Measurements from ENCODE around the gene GABRR1.
A peak's percentile ranks its signal among the peaks of the same experiment; 100 is the strongest.
"Not testable (repeated sequence)": the region's sequence is repeated elsewhere in the genome, so short reads cannot be mapped to it uniquely, and the experiment has no call there.

The GABRR1 gene

DNA sequence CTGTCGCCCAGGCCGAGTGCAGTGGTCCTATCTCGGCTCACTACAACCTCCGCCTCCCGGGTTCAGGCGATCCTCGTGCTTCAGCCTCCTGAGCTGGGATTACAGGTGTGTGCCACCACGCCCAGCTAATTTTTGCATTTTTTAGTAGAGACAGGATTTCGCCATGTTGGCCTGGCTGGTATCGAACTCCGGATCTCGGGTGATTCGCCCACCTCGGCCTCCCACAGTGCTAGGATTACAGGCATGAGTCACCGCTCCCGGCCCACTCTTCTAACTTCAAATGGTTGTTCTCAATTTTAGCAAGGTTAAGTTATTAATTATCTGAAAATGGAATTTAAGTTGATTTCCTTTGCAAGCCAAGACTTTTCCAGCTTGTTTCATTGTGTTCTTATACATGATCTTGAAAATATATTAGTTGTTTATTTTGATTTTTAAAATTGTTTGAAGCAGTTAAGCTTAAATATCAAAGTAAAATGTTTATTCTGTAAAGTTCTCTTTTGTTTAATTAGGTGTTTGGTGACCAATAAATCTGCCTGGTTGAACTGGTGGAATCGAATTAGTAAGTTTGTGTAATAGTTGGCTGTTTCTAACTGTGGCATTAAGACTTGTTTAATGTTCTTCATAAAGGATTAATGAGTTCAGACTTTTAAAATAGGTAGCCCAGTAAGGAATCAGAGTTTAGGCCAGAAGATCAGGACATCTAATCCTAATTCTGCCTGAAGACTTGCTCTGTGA lies 69.0 kb downstream of the GABRR1 start:
- DNase-seq = no peak

DNA sequence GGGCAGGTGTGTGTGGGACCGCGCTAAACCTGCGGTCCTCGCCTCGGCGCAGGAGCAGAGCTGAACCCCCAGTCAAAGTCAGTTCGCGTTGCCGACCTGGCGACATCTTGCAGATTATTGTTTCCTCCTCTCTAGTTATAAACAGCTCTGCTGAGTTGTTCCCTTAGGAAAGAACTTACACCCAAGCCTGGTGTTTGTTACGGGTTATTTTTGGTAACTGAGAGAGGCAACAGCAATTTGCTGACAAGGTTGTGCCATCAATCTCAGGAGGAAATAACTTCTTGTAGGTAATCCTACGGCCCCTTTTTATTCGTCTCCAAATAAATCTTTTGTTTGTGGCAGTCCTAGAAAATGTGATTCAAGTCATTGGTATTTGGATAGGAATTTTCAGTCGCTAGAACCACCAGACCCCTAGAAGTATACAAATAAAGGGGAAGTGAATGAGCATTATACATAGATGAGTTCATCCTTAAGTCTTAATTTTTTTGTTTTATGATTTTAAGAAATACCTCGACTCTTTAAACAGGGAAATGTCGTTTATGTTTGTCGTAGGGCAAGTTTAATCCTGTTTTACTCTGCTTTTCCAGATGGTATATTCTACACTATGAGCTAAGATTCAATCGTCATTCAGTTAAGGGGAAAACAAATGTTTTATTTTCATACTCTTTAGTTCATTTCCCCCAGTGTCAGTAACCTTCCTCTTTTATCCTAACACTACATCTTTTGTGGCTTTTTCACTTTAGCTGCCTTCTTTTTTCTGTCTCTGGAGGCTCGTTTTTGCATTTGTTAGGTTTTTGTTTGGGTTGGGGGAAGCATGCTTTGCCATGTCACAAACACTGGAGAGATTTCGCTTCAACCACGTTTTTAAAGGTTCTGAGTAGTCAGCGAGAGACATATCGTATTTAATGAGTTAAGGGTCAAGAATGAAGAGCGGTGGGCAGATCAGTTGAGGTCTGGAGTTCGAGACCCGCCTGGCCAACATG lies 70.1 kb downstream of the GABRR1 start:
- DNase-seq = no peak

DNA sequence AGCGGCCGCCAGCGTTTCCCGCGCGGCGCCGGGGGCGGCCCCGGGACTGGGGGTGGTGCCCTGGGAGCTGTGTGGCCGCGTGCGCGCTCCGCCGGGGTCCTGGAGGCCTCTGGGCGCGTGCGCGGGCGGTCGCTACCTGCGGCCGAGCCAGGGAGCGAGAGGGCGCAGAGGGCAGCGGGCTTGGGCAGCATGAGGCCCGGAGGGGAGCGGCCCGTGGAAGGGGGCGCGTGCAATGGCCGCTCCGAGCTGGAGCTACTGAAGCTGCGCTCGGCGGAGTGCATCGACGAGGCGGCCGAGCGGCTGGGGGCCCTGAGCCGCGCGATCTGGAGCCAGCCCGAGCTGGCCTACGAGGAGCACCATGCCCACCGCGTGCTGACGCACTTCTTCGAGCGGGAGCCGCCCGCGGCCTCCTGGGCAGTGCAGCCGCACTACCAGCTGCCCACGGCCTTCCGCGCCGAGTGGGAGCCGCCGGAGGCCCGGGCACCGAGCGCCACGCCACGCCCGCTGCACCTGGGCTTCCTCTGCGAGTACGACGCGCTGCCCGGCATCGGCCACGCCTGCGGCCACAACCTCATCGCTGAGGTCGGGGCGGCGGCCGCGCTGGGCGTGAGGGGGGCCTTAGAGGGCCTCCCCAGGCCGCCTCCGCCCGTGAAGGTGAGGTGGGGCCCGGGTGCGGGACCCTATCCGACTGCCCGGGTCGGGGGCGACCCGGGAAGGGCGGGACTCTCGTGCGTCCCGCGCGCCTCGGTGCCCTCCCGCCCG lies 71.0 kb downstream of the GABRR1 start, which contains the start of gene PM20D2:
TSS of gene PM20D2 (plus strand) at position 100 of the 762 bp plus-strand sequence. CDS start at position 190, 90 bp downstream.
- DNase-seq = peak; percentile 13 to 41 (median 34)

DNA sequence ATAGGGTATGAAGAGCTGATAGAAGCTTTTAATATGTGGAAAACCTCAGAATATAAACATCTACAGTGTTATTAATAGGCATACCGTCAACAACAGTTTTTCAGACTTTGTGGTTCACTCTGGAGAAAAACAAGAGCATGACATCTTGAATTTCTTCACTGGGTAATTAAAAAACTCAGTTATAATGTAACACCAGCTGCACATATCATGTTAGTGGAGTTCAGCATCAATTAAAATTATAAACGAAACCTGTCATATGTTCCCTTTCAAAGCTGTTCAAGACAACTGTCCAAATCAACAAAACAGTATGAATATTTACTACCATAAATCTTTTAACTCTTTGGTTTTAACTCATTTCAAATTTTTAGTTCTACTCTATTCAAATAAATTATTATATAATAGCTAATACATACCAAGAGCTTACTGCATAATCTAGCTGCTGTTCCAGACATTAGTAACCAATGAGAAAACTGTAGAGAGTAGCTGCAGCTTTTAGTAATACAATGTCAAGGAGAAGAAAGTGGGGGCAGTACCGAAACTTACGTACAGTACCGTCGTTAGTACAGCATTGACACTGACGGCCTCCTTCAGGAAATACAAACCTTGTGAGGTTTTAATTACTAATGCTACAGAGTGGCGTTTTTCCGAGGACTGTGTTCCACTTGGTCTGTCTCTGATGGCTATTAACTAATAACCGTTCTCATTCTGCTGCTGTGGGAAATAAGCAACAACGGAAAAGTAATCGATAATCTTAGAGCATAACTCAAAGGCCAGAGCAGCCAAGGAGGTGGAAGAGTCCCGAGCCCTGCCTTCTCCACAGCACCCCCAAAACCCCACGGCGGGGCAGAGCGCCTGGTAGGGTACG lies 71.8 kb downstream of the GABRR1 start:
- DNase-seq = no peak

DNA sequence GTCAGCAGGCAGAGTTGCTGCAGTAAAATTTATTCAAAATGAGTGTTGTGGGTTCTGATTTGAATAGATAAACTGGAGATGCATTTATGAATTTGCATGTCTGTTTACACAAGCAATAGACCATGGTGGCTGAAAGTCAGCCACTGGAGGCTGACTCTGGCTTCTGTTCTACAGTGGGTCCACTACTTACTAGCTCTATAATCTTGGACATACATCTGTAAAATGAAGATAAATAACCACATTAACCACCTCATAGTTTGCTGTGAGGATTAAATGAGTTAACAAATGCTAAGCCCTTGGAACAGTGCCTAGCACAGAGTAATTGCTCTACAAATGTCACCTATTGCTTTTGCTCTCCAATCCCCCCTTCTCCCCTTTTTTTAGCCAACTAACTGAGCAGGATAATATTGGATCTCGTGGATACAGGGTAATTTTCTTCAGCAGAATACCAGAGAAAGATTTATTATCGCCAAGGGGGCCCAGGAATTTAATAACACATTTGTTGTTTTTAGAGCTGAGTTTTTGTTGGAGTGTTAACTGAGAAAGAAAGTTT lies 72.7 kb downstream of the GABRR1 start:
- no peak for DNase-seq

DNA sequence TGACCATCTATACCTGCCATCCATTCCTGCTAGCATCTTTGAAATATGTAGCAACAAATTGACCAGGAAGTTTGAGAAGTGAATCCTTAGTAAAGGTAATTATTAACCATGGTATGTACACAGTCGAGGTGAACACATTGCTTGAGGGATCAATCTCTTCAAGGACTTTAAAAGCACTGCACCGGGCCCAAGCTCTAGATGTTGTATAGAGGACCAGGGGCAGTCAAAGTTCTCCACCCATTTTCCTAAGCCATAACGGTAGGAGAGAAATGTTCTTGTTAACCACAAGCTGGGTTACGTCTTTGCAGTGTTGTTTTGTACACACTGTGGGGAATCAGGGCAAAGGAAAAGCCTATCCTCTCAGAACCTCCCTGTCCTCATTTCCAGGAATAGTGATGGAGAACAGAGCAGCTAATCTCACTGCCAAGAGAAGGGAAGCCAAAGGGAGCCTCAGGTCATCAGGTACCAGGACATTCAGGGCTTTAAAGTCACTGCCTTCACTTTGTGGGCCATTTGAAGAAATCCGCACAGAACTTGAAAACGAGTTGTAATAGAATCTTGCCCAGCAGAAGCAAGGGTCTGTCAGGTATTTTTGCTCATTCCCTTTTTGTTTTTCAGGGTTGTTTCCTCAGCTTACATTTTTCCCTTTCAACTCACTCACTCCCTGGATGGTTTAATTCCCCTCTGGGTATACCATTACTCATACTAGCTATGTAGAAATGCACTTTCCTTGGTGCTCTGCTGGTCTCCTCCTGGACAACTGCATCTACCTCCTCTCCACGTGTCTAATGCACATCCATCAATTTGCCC lies 76.6 kb downstream of the GABRR1 start:
- no peak for DNase-seq

DNA sequence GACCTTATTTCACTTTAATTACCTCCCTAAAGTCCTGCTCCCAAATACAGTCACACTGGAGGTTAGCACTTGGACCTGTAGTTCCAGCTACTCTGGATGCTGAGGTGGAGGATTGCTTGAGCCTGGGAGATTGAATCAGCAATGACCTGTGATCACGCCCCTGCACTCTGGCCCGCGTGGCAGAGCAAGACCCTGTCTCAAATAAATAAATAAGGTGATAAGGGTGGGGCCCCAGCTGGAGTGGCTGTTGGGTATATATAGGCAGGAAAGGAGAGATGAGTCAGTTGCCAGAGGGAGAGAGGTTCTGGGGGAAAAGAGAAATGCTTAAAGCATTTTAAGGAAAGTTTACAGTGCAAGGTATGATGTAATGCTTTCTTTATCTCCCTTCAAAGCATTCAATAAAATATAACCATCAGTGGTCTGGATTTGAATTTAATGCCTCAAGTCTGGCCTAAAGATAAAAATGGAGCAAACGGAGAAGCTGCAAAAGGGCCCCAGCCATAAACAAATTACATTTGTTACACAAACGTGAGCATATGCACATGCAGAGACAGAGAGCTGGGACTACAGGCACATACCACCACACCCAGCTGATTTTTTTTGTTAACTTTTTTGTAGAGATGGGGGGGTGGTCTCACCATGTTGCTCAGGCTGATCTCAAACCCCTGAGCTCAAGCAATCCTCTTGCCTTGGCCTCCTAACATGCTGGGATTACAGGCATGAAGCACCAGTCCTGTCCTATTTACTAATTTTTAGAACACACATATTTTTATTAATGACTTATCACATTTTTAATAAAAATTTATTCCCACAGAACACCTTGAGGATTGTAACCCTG lies 77.4 kb downstream of the GABRR1 start:
- DNase-seq = no peak

DNA sequence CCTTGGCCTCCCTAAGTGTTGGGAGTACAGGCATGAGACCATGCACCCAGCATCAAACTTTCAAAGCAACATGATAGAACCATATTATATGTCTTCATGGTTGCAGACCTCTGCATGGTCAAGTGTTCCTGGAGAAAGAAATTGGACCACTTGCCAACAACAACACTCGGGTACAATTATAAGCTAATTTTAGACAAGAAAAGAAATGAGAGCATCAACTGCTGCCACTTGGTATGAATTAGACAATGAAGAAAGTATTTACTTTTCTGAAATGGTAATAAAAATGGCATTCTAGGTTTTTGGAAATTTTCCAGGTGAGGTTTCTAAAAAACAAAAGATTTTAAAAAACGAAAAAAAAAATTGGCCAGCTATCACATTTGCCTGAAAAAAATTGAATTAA lies 79.0 kb downstream of the GABRR1 start:
- DNase-seq = no peak

DNA sequence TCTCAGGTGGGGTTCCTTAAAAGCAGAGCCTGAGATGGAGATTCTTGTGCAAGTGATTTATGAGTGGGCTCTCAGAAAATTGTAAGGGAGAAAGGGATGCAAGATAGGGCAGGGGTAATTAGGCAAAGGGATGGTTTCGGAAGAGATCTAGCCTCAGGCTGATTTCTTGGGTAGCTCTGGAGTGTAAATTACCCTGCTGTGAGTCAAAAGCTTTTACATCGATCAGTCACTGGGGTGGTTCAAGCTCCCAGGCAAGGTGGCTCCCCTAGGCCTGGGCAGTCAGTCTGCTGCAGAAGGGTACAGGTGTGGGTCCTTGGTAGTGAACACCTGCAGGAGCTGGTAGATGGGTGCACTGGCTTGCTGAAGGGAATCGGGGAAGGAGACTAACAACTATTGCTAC lies 82.4 kb downstream of the GABRR1 start:
- DNase-seq = no peak

DNA sequence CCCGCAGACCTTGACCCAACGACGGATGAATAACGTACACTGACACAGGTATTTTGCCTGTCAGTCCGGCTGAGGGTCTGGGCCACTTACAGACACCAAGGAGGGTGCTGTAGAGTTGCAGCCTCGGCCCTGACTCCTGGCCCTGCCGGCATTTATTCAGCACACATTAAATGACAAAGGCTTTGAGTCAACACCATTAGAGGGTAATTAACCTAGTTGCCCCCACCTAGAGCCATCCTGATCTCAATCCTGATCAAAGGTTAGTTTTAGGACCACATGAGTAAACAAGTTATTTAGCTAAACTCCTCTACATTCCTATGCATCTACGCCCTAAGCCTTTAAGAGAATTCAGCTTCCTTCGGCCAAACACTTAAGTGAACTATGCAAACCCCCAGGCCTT lies 83.2 kb downstream of the GABRR1 start:
- no peak for DNase-seq

DNA sequence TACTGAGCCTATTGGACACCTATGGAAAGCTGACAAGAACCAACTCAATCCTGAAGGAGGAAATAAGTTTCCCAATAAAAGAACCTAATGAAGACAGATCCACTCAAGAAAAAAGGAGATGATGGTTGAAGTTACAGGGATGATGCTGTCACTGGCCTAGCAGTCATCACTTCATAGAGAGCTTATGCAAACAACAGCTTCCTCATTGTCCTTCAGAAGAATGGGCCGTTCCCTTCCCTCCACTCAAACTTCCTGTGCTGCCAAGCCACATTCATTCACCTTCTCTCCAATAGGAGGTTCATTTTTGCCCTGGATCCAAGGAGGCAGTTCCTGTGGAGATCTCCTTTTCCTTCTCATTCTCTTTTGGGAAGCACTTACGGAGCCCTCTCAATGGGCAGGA lies 85.1 kb downstream of the GABRR1 start:
- DNase-seq = no peak

DNA sequence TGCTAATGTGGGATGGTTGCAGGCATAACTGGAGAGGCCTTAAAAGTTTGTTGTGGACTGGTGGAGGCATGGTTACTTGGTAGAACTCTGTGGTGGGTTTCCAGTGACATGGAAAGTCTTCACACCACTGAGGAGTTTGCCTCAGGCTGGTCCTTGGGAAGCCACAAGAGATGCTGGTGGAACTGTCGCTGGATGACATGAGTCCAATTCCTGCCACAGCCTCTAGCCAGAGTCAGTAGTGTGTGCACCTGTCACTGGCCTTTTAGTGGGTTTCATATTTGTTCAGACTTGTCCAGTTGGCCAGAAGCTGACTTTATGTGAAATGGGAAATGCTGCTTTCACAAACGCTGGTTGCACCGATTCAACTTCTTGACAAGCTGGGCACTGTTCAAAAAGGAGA lies 85.6 kb downstream of the GABRR1 start:
- no peak for DNase-seq

DNA sequence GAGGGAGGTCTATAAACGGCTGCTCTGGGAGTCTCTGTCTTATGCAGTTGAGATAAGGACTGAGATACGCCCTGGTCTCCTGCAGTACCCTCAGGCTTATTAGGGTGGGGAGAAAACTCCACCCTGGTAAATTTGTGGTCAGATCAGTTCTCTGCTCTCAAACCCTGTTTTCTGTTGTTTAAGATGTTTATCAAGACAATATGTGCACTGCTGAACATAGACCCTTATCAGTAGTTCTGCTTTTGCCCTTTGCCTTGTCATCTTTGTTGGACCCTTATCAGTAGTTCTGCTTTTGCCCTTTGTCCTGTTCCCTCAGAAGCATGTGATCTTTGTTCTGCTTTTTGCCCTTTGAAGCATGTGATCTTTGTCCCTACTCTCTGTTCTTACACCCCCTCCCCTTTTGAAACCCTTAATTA lies 88.9 kb downstream of the GABRR1 start:
- not testable (repeated sequence) for DNase-seq

All from activated CD4-positive, CD25-positive, alpha-beta regulatory T cell (primary cell).